GM21381 (cell line): ENCODE results near the gene GCGR.

Experiments used
- ATAC-seq: cut with Tn5 transposase; IDR thresholded peaks from one replicate; pipeline ENCODE4 v1.9.1; 2021; ENCODE audit warnings: mild to moderate bottlenecking, moderate library complexity; ENCODE audit not compliant: unreplicated experiment

The GCGR gene

GRCh38 chr17:81811705-81812570, 8.0 kb downstream of the GCGR start:
- no peak for ATAC-seq

DNA sequence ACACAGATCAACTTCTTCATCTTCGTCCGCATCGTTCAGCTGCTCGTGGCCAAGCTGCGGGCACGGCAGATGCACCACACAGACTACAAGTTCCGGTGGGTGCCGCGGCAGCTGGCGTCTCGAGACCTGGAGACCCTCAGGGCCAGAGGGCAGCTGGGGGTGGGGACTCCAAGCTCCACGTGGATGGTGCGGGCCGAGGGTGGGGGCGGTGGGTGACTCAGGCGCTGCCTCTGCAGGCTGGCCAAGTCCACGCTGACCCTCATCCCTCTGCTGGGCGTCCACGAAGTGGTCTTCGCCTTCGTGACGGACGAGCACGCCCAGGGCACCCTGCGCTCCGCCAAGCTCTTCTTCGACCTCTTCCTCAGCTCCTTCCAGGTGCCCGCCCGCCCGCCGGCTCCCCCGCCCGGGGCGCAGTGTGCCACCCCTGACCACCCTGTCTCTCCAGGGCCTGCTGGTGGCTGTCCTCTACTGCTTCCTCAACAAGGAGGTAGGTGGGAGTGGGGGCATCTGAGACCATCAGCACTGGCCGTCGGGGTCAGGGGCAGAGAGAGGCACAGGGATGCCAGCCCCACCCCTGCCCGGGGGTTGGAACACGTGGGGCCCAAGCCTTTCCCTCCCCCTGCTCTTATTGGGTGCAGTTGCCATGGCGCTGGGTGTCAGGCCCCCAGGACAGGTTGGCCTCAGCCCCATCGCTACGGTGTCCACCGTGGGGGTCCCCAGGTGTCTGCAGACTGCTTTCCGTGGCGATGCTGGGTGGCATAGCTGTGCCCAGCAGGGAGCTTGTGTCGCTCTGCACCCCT, 8.8 kb downstream of the GCGR start:
- ATAC-seq: no peak

- no peak for ATAC-seq
Measured at GRCh38 chr17:81813371-81813684, 9.4 kb downstream of the GCGR start.

DNA sequence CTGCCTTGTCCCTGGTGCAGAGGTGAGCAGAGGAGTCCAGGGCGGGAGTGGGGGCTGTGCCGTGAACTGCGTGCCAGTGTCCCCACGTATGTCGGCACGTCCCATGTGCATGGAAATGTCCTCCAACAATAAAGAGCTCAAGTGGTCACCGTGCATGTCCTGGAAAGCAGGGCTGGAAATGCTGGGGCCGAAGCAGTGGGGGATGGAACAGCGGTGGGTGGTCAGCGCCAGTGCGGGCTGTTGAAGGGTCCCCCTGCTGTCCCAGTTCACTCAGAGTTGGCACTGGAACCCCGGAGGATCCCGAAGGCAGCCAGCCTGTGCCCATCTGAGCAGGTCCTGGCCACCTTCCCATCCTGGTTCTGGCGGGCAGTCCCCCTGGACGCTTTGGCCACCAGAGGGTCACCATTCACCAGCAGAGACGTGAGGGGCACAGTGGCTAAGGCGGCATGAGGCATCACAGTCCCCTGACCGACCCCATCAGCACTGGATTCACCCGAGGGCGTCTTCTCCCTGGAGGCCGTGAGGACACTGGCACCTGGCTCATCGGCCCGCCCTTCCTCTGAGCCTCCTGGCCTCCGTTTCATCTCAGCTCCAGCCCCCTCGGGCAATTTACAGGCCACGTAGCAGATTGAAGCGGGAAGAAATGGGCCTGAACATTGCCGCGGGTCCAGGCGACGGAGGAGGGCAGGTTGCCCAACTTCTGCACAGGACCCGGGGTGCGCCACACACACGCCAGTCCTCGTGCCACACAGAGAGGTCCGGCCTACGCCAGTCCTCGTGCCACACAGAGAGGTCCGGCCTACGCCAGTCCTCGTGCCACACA, 10.1 kb downstream of the GCGR start:
- ATAC-seq: no peak

DNA sequence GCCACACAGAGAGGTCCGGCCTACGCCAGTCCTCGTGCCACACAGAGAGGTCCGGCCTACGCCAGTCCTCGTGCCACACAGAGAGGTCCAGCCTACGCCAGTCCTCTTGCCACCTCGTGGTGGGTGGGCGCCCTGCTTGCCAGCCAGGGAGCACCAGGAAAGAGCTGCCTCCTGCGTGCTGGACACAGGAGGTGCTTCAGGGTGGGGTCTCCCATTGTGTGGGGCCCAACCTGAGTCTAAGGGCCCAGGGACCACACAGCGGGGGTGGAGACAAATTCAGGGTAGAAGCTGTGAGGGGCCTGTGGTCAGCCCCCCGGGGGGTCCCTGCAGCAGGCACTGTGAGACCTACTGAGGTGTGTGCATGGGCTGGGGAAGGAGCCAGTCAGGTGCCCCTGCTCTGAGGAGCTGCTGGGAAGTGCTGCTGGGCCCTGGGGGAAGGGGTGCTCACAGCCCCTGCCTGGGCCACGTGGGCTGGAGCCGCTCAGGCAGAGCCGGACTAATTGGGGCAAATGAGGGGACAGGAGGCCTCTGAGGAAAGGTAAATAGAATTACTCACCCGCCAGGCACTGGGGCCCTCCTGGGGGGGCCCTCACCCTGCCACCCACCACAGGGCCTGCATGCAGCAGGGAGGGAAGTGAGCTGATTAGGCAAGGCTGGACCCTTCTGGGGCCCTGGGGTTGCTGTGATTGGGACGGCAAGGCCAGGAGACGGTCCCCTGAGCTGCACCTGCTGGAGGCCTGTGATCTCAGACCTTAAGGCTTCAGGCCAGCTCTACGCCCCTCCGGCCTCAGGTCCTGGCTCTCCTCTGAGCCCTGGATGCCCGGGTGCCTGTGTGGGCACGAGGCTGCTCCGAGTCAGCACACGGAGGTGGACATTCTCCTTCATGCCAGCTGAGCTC, 11.0 kb downstream of the GCGR start:
- no peak for ATAC-seq

GRCh38 chr17:81815646-81815986, 11.7 kb downstream of the GCGR start:
- no peak for ATAC-seq

GRCh38 chr17:81817758-81818147, 13.8 kb downstream of the GCGR start:
- no peak for ATAC-seq

DNA sequence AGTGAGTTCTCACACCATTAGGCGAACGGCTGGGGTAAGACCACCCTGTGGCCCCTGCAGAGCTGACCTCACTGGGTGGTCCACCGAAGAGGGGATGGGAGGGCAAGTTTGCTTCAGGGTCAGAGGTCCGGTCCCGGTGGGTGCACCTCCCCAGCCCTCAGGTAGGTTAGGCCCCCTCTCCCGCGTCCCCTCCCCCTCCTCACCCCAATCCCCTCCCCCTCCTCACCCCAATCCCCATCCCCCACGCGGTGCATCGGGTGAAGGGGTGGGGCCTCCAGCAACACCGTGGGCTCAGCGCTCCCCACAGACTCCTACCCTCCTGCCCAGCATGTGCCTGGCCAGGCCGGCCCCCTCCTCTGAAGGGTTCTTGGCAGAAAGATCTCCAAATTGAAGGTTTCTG, 15.8 kb downstream of the GCGR start:
- ATAC-seq: no peak

GRCh38 chr17:81821147-81821546, 17.2 kb downstream of the GCGR start:
- ATAC-seq: no peak

DNA sequence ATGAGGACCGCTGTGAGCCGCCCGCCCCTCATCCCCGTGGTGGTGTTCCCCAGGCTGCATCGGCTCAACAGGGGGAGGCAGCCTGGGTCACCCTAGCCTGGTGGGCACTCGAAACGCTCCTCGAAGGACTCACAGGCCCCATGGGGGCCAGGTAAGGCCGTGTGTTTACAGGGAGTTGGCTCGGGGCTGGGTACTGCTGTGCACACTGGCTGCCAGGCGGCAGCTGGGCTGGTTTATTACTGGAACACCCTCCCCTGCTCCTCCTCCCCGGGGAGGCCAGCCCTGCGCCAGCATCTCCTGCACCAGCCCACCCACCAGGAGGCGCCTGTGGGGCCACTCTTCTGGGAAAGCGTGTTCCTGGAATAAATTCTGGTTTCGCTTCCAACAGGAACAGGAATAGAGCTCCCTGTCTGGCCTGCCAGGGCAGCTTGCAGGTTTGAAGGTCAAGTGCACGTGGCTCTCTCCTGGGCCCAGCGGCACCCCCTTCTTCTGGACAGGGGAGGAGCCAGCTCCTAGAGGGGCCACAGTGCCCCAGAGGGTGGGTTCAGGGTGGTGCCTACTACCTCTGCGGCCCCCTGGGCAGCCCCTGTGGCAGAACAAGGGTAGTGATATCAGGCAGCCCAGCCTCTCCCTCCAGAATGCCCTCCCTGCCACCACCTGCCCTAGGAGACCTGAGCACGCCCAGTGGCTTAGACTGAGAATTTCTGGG, 17.8 kb downstream of the GCGR start:
- ATAC-seq: no peak

DNA sequence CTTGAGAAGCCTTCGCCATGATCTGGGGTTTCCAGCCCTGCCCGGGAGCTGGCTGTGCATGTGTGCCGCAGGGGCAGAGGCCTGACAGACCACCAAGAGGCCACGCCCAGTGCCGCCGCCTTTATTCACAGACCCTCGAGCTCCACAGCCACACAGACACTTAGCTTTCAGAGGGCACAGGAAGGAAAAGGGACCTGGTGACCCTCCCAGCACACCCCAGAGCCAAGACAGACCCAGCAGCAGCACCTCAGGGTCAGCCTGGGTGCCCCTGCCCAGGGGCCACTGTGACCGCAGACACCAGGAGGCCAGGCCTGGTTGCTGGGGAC, 18.3 kb downstream of the GCGR start:
- no peak for ATAC-seq

DNA sequence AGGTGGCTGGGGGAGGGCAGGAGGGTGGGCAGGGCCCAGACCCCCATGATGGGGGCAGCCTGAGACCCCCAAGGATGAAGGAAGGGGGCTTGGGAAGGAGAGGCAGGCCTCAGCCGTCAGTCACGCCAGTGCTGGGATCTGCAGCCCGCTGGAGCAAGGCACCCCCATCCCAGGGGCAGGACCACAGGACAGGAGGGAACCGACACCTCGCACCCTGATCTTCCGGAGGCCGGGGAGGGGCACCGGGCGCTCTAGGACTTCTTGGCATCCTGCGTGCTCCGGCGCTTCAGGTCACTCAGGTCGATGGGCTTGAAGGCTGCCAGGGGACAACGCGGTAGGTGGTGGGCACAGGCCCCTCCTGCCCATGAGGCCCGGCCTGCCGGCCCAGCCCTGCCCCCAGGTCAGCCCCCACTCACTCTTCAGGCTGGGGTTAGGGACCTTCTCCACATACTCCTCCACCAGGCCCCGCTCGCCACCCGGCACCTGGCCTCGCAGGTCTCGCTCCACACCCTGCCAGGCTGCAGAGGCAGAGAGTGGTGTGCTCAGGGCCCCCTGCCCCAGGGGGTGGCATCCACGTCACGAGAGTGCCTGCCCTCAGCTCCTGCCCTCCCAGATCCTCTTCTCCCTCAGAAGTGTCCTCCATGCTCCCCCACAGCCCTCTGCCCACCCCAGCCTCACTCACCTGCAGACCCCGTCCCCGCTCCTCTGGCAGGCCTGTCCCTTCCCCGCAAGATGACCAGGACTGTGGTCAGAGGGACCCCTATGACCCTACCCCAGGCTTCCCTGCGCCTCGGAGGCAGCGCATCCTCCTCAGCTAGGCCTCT, 19.3 kb downstream of the GCGR start:
- ATAC-seq: no peak

- no peak for ATAC-seq
Measured at GRCh38 chr17:81823820-81824550, 20.0 kb downstream of the GCGR start.

DNA sequence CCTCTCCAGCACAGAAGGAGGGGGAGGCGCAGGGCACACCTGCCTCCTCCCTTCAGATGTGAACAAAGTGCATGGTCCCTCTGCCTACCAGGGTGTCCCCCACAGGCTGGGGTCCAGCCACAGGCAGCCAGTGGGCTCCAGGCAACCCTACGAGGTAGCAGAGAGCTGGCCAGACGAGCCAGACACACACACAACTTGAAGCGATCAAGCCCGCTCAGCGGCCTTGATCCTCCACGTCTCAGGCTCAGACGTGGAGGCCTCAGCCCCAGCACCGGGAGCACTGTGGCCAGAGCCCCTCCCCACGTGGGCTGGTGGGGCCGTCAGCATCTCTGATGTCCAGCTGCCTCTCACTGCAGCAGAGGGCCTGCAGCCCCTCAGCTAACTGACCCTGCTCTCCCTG, 20.6 kb downstream of the GCGR start:
- ATAC-seq: no peak

DNA sequence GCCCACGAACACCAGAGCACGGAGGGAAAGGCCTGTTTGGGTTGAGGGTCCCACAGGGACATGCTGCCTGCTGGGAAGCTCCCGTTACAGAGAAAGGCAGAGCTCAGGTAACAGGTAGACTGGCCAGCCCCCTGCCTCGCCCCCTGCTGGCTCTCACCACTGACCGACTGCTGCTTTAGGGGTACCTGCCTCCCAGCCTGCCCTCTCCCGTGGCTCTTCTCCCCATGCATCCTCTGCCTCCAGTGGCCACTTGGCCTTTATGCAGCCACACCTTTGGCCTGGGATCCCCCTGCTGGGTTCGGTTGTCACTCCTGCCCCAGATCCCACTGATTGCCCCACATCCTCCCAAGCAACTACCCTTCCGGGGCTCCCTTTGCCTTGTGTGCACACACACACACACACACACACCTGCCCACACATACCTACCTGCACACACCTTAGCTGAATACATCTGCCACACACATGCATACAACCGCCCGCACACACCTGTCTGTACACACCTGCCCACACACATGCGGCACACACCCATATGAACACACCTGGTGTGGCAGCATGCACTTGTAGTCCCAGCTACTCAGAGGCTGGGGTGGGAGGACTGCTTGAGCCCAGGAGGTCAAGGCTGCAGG, 22.0 kb downstream of the GCGR start:
- ATAC-seq: no peak

GRCh38 chr17:81828656-81829055, 24.7 kb downstream of the GCGR start:
- no peak for ATAC-seq

DNA sequence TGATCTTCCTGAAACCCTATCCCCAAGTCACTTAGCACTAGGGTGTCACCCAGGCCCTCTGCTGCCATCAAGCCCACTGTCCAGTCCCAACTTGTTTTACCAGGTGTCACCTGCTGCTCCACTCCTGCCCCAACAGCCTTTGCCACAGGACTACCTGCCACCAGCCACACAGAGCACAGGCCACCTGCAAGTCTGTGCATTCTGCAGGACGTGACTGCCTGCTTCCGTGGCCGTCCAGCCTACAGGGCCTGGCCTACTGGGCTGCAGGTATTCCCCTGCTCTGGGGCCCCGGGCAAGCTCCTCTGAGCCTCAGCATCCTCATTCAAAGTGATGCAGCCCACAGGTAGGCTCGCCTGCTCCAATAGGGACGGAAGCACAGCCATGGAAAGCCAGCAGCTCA, 25.9 kb downstream of the GCGR start:
- no peak for ATAC-seq

DNA sequence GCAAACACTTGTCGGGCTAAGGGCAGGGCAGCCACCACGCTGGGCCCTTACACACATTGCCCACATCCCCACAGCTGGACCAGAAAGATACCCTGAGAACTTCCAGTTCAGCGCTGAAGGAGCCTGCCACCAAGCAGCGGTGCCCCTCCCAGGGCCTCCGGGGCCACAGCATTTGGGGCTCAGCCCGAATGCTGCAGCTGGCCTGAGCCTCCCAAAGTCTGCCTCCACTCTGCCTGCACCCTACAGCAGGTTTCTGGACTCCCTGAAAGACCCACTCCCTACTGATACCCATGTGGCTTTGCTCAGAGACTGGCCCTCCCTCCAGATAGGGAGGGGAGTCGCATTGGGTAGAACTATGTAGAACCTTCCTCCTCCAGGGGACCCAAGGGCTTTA, 27.6 kb downstream of the GCGR start:
- ATAC-seq: no peak
